Measurements from ENCODE around the gene FUOM. TPM values are rescaled to one million over a fixed set of nuclear protein-coding genes. Genes with fewer than 3 reads are reported as not detected.

FUOM gene
- total and polyA plus RNA-seq, 2 of the 4 experiments (the other 2 are of a cell fraction), result 26.3 to 52.8 TPM

DNA sequence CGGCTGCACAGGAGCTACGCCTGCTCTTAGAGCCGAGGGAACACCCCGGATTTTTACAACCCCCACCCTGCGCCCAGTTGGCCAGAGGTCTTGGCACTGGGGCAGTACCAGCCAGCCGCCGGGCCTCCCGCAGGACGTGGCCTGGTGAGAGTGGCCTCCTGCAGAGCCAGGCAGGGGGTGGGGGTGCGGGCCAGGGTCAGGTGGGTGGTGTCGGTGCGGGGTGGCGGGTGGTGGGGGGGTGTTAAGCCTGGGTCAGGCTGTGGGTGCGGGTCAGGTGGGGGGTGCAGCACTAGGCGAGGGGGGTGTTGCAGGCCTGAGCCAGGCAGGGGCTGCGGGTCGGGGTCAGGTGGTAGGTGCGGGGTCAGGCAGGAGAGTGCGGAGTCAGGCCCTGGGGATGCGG, 14.7 kb upstream of the FUOM start:
- peak overlapping the region; percentile 81; the same call in 1 of the 2 replicates for H3K4me2 ChIP-seq (ENCODE audit: low read depth, low read length)
- dilution Hi-C loops (cut with HindIII; ENCODE audit: low sequenced_read_pairs, unreplicated experiment) (no loop called here), in situ Hi-C loops (cut with MboI; ENCODE audit: low sequenced_read_pairs) (no loop called here), intact Hi-C loops (cut with micrococcal nuclease) (loop anchor here (10.0 kb wide), 1 partner anchor 48 kb away; no protein-coding TSS in a partner anchor)
- no peak overlapping the region for H3K18ac ChIP-seq (ENCODE audit: low read depth, low read length)
- WGBS, 2 experiments (ENCODE audit: extremely low coverage in 2 of 2, insufficient read length in 1 of 2), result 88% methylated on average over 3 of the region's 20 CpGs; no CpG with 5 or more reads in 1 of the 2 experiments
- H2BK20ac ChIP-seq (ENCODE audit: low read depth, low read length), result no peak overlapping the region
- H2AFZ ChIP-seq (replicated peaks; ENCODE audit: low read length, poor library complexity), result no peak overlapping the region
- H4K8ac ChIP-seq (ENCODE audit: low read depth in 2 of 2, low read length in 2 of 2), result no peak overlapping the region
- no peak for DNase-seq
- H3K9ac ChIP-seq (ENCODE audit: low read depth, low read length), result no peak overlapping the region; the same call in 1 of the 2 replicates
- H2BK15ac ChIP-seq (ENCODE audit: low read depth, low read length), result no peak overlapping the region
- H4K91ac ChIP-seq (ENCODE audit: insufficient read depth, low read depth, low read length), result no peak overlapping the region
- peaks cover 4% of the 10 kb centered on the region; the same call in 1 of the 2 replicates for H3K4me1 ChIP-seq (ENCODE audit: control insufficient read depth, insufficient read depth, low read length)
- peaks cover 6 to 12% of the 10 kb centered on the region in 2 experiments; a peak in 3 of 4 replicates for H3K79me1 ChIP-seq (ENCODE audit: low read depth in 1 of 2, low read length in 2 of 2)
- no peak overlapping the region for H3K23ac ChIP-seq (ENCODE audit: low read depth, low read length)
- H2BK120ac ChIP-seq (ENCODE audit: low read depth, low read length), result no peak overlapping the region
- no peak overlapping the region for H3K4ac ChIP-seq (ENCODE audit: low read depth, low read length)
- TF ChIP-seq, protein P1, sequence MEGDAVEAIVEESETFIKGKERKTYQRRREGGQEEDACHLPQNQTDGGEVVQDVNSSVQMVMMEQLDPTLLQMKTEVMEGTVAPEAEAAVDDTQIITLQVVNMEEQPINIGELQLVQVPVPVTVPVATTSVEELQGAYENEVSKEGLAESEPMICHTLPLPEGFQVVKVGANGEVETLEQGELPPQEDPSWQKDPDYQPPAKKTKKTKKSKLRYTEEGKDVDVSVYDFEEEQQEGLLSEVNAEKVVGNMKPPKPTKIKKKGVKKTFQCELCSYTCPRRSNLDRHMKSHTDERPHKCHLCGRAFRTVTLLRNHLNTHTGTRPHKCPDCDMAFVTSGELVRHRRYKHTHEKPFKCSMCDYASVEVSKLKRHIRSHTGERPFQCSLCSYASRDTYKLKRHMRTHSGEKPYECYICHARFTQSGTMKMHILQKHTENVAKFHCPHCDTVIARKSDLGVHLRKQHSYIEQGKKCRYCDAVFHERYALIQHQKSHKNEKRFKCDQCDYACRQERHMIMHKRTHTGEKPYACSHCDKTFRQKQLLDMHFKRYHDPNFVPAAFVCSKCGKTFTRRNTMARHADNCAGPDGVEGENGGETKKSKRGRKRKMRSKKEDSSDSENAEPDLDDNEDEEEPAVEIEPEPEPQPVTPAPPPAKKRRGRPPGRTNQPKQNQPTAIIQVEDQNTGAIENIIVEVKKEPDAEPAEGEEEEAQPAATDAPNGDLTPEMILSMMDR (conservative IDR thresholded peaks at IDR 0.05; ENCODE audit: low read depth, low read length), result no peak
- TF ChIP-seq MAFK (IDR thresholded peaks at IDR 0.05; ENCODE audit: low read depth, low read length) (no peak), BHLHE40 (IDR thresholded peaks at IDR 0.05; ENCODE audit: low read depth, low read length) (no peak), MXI1 (IDR thresholded peaks at IDR 0.05; ENCODE audit: borderline replicate concordance, low read depth, low read length) (no peak)
- ATAC-seq (ENCODE audit: low read depth), result no peak
- H3K9me1 ChIP-seq (ENCODE audit: insufficient read depth, low read length), result no peaks in the 10 kb centered on the region
- H3K36me3 ChIP-seq (ENCODE audit: control insufficient read depth, insufficient read depth, low read length), result peaks cover 22% of the 10 kb centered on the region
- BruUV-seq (replicated peaks), result no TSS peak
- H2AK5ac ChIP-seq (ENCODE audit: low read depth, low read length), result no peak overlapping the region
- H3K27me3 ChIP-seq (ENCODE audit: control insufficient read depth, insufficient read depth, low read length), result no peaks in the 10 kb centered on the region
- H3K9me3 ChIP-seq (ENCODE audit: control insufficient read depth, insufficient read depth, low read length), result no peaks in the 10 kb centered on the region
- H2AK9ac ChIP-seq (replicated peaks; ENCODE audit: low read depth, low read length, poor library complexity), result no peak overlapping the region
- H3K14ac ChIP-seq (replicated peaks; ENCODE audit: low read depth, low read length), result no peak overlapping the region
- H3K56ac ChIP-seq (ENCODE audit: extremely low read depth, insufficient read depth, low read length), result no peak overlapping the region
- CTCF ChIA-PET, result no interaction called here
- POLR2A ChIA-PET (ENCODE audit: unreplicated experiment), result no interaction called here
- no peak overlapping the region for H4K5ac ChIP-seq (ENCODE audit: low read depth, low read length)
- no peak overlapping the region for H2BK5ac ChIP-seq (ENCODE audit: low read depth, low read length, poor library complexity, severe bottlenecking)
- H4K20me1 ChIP-seq (ENCODE audit: insufficient read depth, low read length), result no peaks in the 10 kb centered on the region
- no peak overlapping the region; the same call in 1 of the 2 replicates for H3K27ac ChIP-seq (ENCODE audit: insufficient read depth, low read length)
- peak overlapping the region; percentile 27 for H3K4me3 ChIP-seq (ENCODE audit: insufficient read depth, low read depth, low read length)
